ENCODE results near the gene NOX4. TPM values are rescaled to one million over a fixed set of nuclear protein-coding genes. Genes with fewer than 3 reads are reported as not detected.
A peak's percentile ranks its signal among the peaks of the same experiment; 100 is the strongest.

Gene NOX4
- total RNA-seq, 2 donors from 2014 or later: 2.7 to 6.0 TPM

GRCh38 chr11:89495951-89496350 is 4.8 kb upstream of the NOX4 start:
- Mint-ChIP-seq H3K4me3 (no peak overlapping the region), H3K27ac (no peak overlapping the region), H3K36me3 (ENCODE audit: low read depth) (no peaks in the 10 kb centered on the region), H3K4me1 (peaks cover 30% of the 10 kb centered on the region), H3K27me3 (ENCODE audit: insufficient read depth) (peaks cover 8% of the 10 kb centered on the region), H3K9me3 (no peaks in the 10 kb centered on the region)
- H3K9ac ChIP-seq (ENCODE audit: extremely low read depth, low read length, poor library complexity, severe bottlenecking): no peak overlapping the region
- DNase-seq: peak; percentile 67
- H3K27ac ChIP-seq (ENCODE audit: low read depth, low read length): no peak overlapping the region
- H3K4me1 ChIP-seq (ENCODE audit: control insufficient read depth, insufficient read depth, low read length): no peaks in the 10 kb centered on the region
- H3K4me3 ChIP-seq (ENCODE audit: low read length): no peak overlapping the region
- 11 to 52% methylated on average over 2 to 3 of the region's 3 CpGs for WGBS, 2 experiments (ENCODE audit: insufficient coverage in 1 of 2, insufficient read length in 1 of 2)
- no peaks in the 10 kb centered on the region for H3K36me3 ChIP-seq (ENCODE audit: control insufficient read depth, insufficient read depth, low read length)
- no peak for TF ChIP-seq CTCF (conservative IDR thresholded peaks at IDR 0.05)
- peaks cover 64% of the 10 kb centered on the region for H3K27me3 ChIP-seq (ENCODE audit: control insufficient read depth, insufficient read depth, low read length, poor library complexity, severe bottlenecking)
- no peaks in the 10 kb centered on the region for H3K9me3 ChIP-seq (ENCODE audit: control insufficient read depth, low read length)

- Mint-ChIP-seq H3K4me3 (no peak overlapping the region), H3K36me3 (ENCODE audit: low read depth) (no peaks in the 10 kb centered on the region), H3K4me1 (peaks cover 42% of the 10 kb centered on the region), H3K27me3 (ENCODE audit: insufficient read depth) (peaks cover 8% of the 10 kb centered on the region), H3K9me3 (no peaks in the 10 kb centered on the region), H3K27ac (no peak overlapping the region)
- TF ChIP-seq CTCF (conservative IDR thresholded peaks at IDR 0.05): no peak
- WGBS, 2 experiments (ENCODE audit: insufficient coverage in 1 of 2, insufficient read length in 1 of 2): 98% methylated on average over 2 of the region's 3 CpGs; no CpG with 5 or more reads in 1 of the 2 experiments
- Histone ChIP-seq H3K4me1 (ENCODE audit: control insufficient read depth, insufficient read depth, low read length) (no peaks in the 10 kb centered on the region), H3K36me3 (ENCODE audit: control insufficient read depth, insufficient read depth, low read length) (no peaks in the 10 kb centered on the region), H3K9me3 (ENCODE audit: control insufficient read depth, low read length) (no peaks in the 10 kb centered on the region), H3K27ac (ENCODE audit: low read depth, low read length) (no peak overlapping the region), H3K4me3 (ENCODE audit: low read length) (no peak overlapping the region), H3K9ac (ENCODE audit: extremely low read depth, low read length, poor library complexity, severe bottlenecking) (no peak overlapping the region), H3K27me3 (ENCODE audit: control insufficient read depth, insufficient read depth, low read length, poor library complexity, severe bottlenecking) (peaks cover 54% of the 10 kb centered on the region)
- no peak for DNase-seq
Observed at GRCh38 chr11:89493431-89493830, 2.3 kb upstream of the NOX4 start.

GRCh38 chr11:89490602-89490980 is 584 bp downstream of the NOX4 start:
- WGBS, 2 experiments (ENCODE audit: insufficient coverage in 1 of 2, insufficient read length in 1 of 2): 81 to 91% methylated on average over 1 to 2 of the region's 3 CpGs
- peak overlapping the region; percentile 70 for H3K4me3 ChIP-seq (ENCODE audit: low read length)
- peak overlapping the region; percentile 93 for H3K27ac ChIP-seq (ENCODE audit: low read depth, low read length)
- H3K4me1 ChIP-seq (ENCODE audit: control insufficient read depth, insufficient read depth, low read length): peaks cover 2% of the 10 kb centered on the region
- no peak overlapping the region for H3K9ac ChIP-seq (ENCODE audit: extremely low read depth, low read length, poor library complexity, severe bottlenecking)
- no peak for DNase-seq
- Mint-ChIP-seq H3K9me3 (no peaks in the 10 kb centered on the region), H3K27ac (peak overlapping the region; percentile 88), H3K4me1 (peaks cover 42% of the 10 kb centered on the region), H3K27me3 (ENCODE audit: insufficient read depth) (no peaks in the 10 kb centered on the region), H3K4me3 (peak overlapping the region; percentile 69), H3K36me3 (ENCODE audit: low read depth) (no peaks in the 10 kb centered on the region)
- no peaks in the 10 kb centered on the region for H3K36me3 ChIP-seq (ENCODE audit: control insufficient read depth, insufficient read depth, low read length)
- no peak for TF ChIP-seq CTCF (conservative IDR thresholded peaks at IDR 0.05)
- H3K9me3 ChIP-seq (ENCODE audit: control insufficient read depth, low read length): no peaks in the 10 kb centered on the region
- H3K27me3 ChIP-seq (ENCODE audit: control insufficient read depth, insufficient read depth, low read length, poor library complexity, severe bottlenecking): peaks cover 29% of the 10 kb centered on the region

Measured in endodermal cell (in vitro differentiated cells).